Measurements from ENCODE around the gene IKZF3.

IKZF3 gene

GRCh38 chr17:39814497-39814896, 49.6 kb downstream of the IKZF3 start:
- no peak for DNase-seq

- no peak for DNase-seq
These were observed 50.5 kb downstream of the IKZF3 start for GRCh38 chr17:39813631-39814030.

GRCh38 chr17:39812466-39812865, 51.6 kb downstream of the IKZF3 start:
- DNase-seq, result no peak

- DNase-seq, result no peak
These were observed 53.0 kb downstream of the IKZF3 start for GRCh38 chr17:39810939-39811728.

GRCh38 chr17:39809221-39809620, 54.9 kb downstream of the IKZF3 start:
- no peak for DNase-seq

GRCh38 chr17:39808409-39808997, 55.6 kb downstream of the IKZF3 start:
- no peak for DNase-seq

GRCh38 chr17:39804839-39805238, 59.3 kb downstream of the IKZF3 start:
- DNase-seq, result no peak

- no peak for DNase-seq
These were observed 63.1 kb downstream of the IKZF3 start for GRCh38 chr17:39801055-39801454.

- no peak for DNase-seq
These were observed 63.6 kb downstream of the IKZF3 start for GRCh38 chr17:39800540-39800939.

GRCh38 chr17:39799395-39799794, 64.7 kb downstream of the IKZF3 start:
- DNase-seq, result no peak

- DNase-seq, result no peak
These were observed 69.7 kb downstream of the IKZF3 start for GRCh38 chr17:39794249-39794970.

GRCh38 chr17:39793301-39793872, 70.7 kb downstream of the IKZF3 start:
- DNase-seq, result no peak

- DNase-seq, result no peak
These were observed 71.4 kb downstream of the IKZF3 start for GRCh38 chr17:39792526-39793221.

GRCh38 chr17:39791111-39791992, 72.8 kb downstream of the IKZF3 start:
- no peak for DNase-seq

- no peak for DNase-seq
These were observed 76.2 kb downstream of the IKZF3 start for GRCh38 chr17:39787743-39788484.

GRCh38 chr17:39787041-39787440, 77.1 kb downstream of the IKZF3 start:
- no peak for DNase-seq

- DNase-seq, result no peak
These were observed 81.1 kb downstream of the IKZF3 start for GRCh38 chr17:39782980-39783379.

- no peak for DNase-seq
These were observed 81.6 kb downstream of the IKZF3 start for GRCh38 chr17:39782481-39782880.

GRCh38 chr17:39781861-39782213, 82.3 kb downstream of the IKZF3 start:
- no peak for DNase-seq

GRCh38 chr17:39781031-39781860, 82.9 kb downstream of the IKZF3 start:
- DNase-seq, result no peak
